Measurements from ENCODE around the gene C5orf46. TPM values are rescaled to one million over a fixed set of nuclear protein-coding genes. Genes with fewer than 3 reads are reported as not detected.
A peak's percentile ranks its signal among the peaks of the same experiment; 100 is the strongest.

The C5orf46 gene
- total RNA-seq, 6 experiments from 2014 or later, result not detected

DNA sequence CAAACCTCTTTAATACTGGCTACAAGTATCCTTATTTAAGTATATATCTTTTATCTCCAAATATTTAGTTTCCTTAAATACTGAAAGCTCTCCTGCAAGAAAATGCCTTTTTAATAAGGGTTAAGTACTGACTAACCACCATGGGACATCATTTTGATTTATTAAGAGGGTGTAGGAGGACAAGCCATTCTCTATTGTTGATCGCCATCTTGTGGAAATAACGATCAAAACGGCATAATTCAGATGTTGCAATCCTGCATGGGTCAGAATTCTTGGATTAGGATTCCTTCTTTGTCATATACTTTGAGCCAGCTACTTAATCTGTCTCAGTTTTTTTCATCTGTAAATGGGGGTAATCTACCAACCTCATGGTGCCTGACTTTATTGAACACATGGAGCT, 28.7 kb upstream of the C5orf46 start:
- H3K27ac Mint-ChIP-seq, result no peak overlapping the region
- H3K36me3 Mint-ChIP-seq (ENCODE audit: low read depth), result no peaks in the 10 kb centered on the region
- no peak for DNase-seq
- no peaks in the 10 kb centered on the region for H3K27me3 Mint-ChIP-seq (ENCODE audit: insufficient read depth)
- H3K9me3 Mint-ChIP-seq, result 0 out of 2 replicates have a peak, but pooled peaks cover 3% of the 10 kb centered on the region
- peak; percentile 39; the same call in 1 of the 2 replicates for TF ChIP-seq CTCF (IDR thresholded peaks at IDR 0.05)
- H3K4me1 Mint-ChIP-seq (ENCODE audit: low read depth), result no peaks in the 10 kb centered on the region
- no peak overlapping the region for H3K4me3 Mint-ChIP-seq

DNA sequence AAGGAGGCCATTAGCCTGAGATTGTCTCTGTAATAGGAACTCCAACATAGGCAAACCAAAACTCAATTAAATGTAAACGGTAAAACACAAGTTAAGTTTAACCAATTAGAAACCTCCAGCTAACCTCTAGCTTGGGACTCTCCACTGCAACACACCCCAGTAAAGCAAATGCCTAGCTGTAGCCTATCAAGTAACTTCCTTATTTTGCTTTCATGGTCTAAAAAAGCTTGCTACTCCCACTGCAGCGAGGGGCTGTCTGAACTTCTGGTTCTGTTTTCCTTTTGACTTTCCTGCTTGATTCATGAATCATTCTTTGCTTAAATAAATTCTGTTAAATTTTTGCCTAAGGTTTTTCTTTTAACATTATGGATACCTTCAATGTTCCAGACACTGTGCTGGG, 24.4 kb upstream of the C5orf46 start:
- H3K4me1 Mint-ChIP-seq (ENCODE audit: low read depth), result no peaks in the 10 kb centered on the region
- TF ChIP-seq CTCF (IDR thresholded peaks at IDR 0.05), result no peak
- H3K9me3 Mint-ChIP-seq, result peaks cover 9% of the 10 kb centered on the region
- no peak for DNase-seq
- H3K27ac Mint-ChIP-seq, result no peak overlapping the region
- 0 out of 2 replicates have a peak, but pooled peaks cover 4% of the 10 kb centered on the region for H3K36me3 Mint-ChIP-seq (ENCODE audit: low read depth)
- H3K27me3 Mint-ChIP-seq (ENCODE audit: insufficient read depth), result no peaks in the 10 kb centered on the region
- no peak overlapping the region for H3K4me3 Mint-ChIP-seq

- H3K27me3 Mint-ChIP-seq (ENCODE audit: insufficient read depth), result no peaks in the 10 kb centered on the region
- H3K4me1 Mint-ChIP-seq (ENCODE audit: low read depth), result no peaks in the 10 kb centered on the region
- H3K36me3 Mint-ChIP-seq (ENCODE audit: low read depth), result 0 out of 2 replicates have a peak, but pooled peaks cover 4% of the 10 kb centered on the region
- no peak for DNase-seq
- no peak overlapping the region for H3K4me3 Mint-ChIP-seq
- TF ChIP-seq CTCF (IDR thresholded peaks at IDR 0.05), result no peak
- H3K27ac Mint-ChIP-seq, result no peak overlapping the region
- peaks cover 9% of the 10 kb centered on the region for H3K9me3 Mint-ChIP-seq
Measured at GRCh38 chr5:147927901-147928300, 21.6 kb upstream of the C5orf46 start.

DNA sequence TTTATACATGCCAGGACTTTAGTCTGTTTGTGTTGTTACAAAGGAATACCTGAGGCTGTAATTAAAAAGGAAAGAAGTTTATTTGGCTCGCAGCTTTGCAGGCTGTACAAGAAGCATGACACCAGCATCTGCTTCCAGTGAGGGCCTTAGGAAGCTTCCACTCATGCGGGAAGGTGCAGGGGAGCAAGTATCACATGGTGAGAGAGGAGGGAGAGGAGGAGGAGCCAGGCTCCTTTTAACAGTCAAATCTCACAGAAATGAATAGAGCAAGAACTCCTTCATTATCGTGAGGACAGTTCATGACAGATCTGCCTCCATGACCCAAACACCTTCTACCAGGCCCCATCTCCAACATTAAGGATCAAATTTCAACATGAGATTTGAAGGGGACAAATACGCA, 18.7 kb upstream of the C5orf46 start:
- no peaks in the 10 kb centered on the region for H3K4me1 Mint-ChIP-seq (ENCODE audit: low read depth)

GRCh38 chr5:147921136-147921535, 14.8 kb upstream of the C5orf46 start:
- no peak for DNase-seq
- no peak overlapping the region for H3K4me3 Mint-ChIP-seq
- peaks cover 1% of the 10 kb centered on the region; the same call in 1 of the 2 replicates for H3K27me3 Mint-ChIP-seq (ENCODE audit: insufficient read depth)
- H3K36me3 Mint-ChIP-seq (ENCODE audit: low read depth), result 0 out of 2 replicates have a peak, but pooled peaks cover under 1% of the 10 kb centered on the region
- no peak overlapping the region for H3K27ac Mint-ChIP-seq
- H3K9me3 Mint-ChIP-seq, result peaks cover 17% of the 10 kb centered on the region
- TF ChIP-seq CTCF (IDR thresholded peaks at IDR 0.05), result no peak
- no peaks in the 10 kb centered on the region for H3K4me1 Mint-ChIP-seq (ENCODE audit: low read depth)

More for the DNA sequence above, 18.7 kb upstream of the C5orf46 start:
- no peak overlapping the region for H3K27ac Mint-ChIP-seq
- H3K4me3 Mint-ChIP-seq, result no peak overlapping the region
- H3K9me3 Mint-ChIP-seq, result peaks cover 25% of the 10 kb centered on the region
- 0 out of 2 replicates have a peak, but pooled peaks cover 4% of the 10 kb centered on the region for H3K36me3 Mint-ChIP-seq (ENCODE audit: low read depth)
- DNase-seq, result no peak
- peaks cover 1% of the 10 kb centered on the region; the same call in 1 of the 2 replicates for H3K27me3 Mint-ChIP-seq (ENCODE audit: insufficient read depth)
- TF ChIP-seq CTCF (IDR thresholded peaks at IDR 0.05), result no peak
